B cell (primary cell): ENCODE measurements around the gene EXOC4. TPM values are rescaled to one million over a fixed set of nuclear protein-coding genes. Genes with fewer than 3 reads are reported as not detected.

Source experiments
- ATAC-seq: fragments of 200-7000 bp; cut with Tn5 transposase; one replicate; pipeline ENCODE4 v1.10.0; 2021; ENCODE audit warnings: low read depth, mild to moderate bottlenecking, moderate number of reproducible peaks, moderate library complexity
- CTCF ChIA-PET: fragments of 350-600 bp; sonication (Branson Sonifier 250); formaldehyde crosslinking; loops from one replicate; lab custom pipeline; 2021; ENCODE audit warnings: antibody characterized with exemption, inconsistent platforms; lab: Charles Lee
- POLR2A ChIA-PET: fragments of 350-600 bp; sonication (Branson Sonifier 250); formaldehyde crosslinking; loops from one replicate; lab custom pipeline; 2021; ENCODE audit warnings: antibody characterized with exemption; lab: Charles Lee
- DNase-seq: peaks from one replicate; pipeline ENCODE4 v3.0.0; 2013
- H2AFZ ChIP-seq: 2 replicates; pipeline ENCODE4 v1.6.1; 2012; ENCODE audit warnings: mild to moderate bottlenecking, low read depth, low read length; ENCODE audit not compliant: insufficient read depth, poor library complexity, severe bottlenecking
- H3K27ac ChIP-seq, 2 donors: 1 replicate in 1 of 2; 2 replicates in 1 of 2; pipeline ENCODE4 v1.5.1; 2012 to 2013; ENCODE audit warnings: low read length in 2 of 2, mild to moderate bottlenecking in 2 of 2, moderate library complexity in 1 of 2
- H3K27me3 ChIP-seq, 4 experiments: fragments of 200-600 bp in 1 of 4; sonication (generic) in 1 of 4; replicated peaks in 1 of 4; 1 replicate in 2 of 4; 2 replicates in 2 of 4; pipeline versions ENCODE4 v1.6.1 to v1.7.0; 2013 to 2016; ENCODE audit warnings: low read length in 3 of 4, mild to moderate bottlenecking in 2 of 4, mixed read lengths in 1 of 4, moderate library complexity in 1 of 4; ENCODE audit not compliant: insufficient read depth in 4 of 4, control insufficient read depth in 3 of 4; ENCODE audit errors: control extremely low read depth in 1 of 4
- H3K36me3 ChIP-seq, 2 experiments: replicated peaks in 1 of 2; 1 replicate in 1 of 2; 2 replicates in 1 of 2; pipeline versions ENCODE4 v1.6.1 to v1.7.1; 2013; ENCODE audit warnings: low read length in 1 of 2; ENCODE audit not compliant: insufficient read depth in 2 of 2, control insufficient read depth in 1 of 2; ENCODE audit errors: control extremely low read depth in 1 of 2, extremely low read depth in 1 of 2
- H3K4me1 ChIP-seq, 2 donors: fragments of 200-600 bp in 1 of 2; sonication (generic) in 1 of 2; 1 replicate in 1 of 2; 2 replicates in 1 of 2; pipeline versions ENCODE4 v1.5.1 to v1.6.1; 2013 to 2017; ENCODE audit warnings: low read length in 2 of 2; ENCODE audit not compliant: control insufficient read depth in 2 of 2, insufficient read depth in 2 of 2
- H3K4me2 ChIP-seq: replicated peaks from 2 replicates; pipeline ENCODE3; 2012; ENCODE audit warnings: mild to moderate bottlenecking, low read depth, low read length; ENCODE audit not compliant: poor library complexity, severe bottlenecking
- H3K4me3 ChIP-seq, 5 experiments: fragments of 200-600 bp in 1 of 5; sonication (generic) in 1 of 5; 1 replicate in 3 of 5; 2 replicates in 2 of 5; pipeline versions ENCODE4 v1.5.1 to v1.7.0; 2011 to 2016; ENCODE audit warnings: low read length in 4 of 5, mild to moderate bottlenecking in 4 of 5, low read depth in 2 of 5, control low read depth in 1 of 5, moderate library complexity in 1 of 5; ENCODE audit not compliant: insufficient read depth in 1 of 5; ENCODE audit errors: control extremely low read depth in 1 of 5, extremely low read depth in 1 of 5
- H3K79me2 ChIP-seq: fragments of 200-600 bp; sonication (generic); one replicate; pipeline ENCODE4 v1.6.0; 2016; ENCODE audit warnings: low read length; ENCODE audit not compliant: control insufficient read depth, insufficient read depth
- H3K9ac ChIP-seq: fragments of 200-600 bp; sonication (generic); 2 replicates; pipeline ENCODE4 v1.6.1; 2017; ENCODE audit warnings: mild to moderate bottlenecking, low read length, moderate library complexity
- H3K9me3 ChIP-seq, 3 donors: one replicate each; pipeline versions ENCODE4 v1.6.1 to v1.7.1; 2013; ENCODE audit warnings: low read length in 2 of 3; ENCODE audit not compliant: control insufficient read depth in 2 of 3, insufficient read depth in 1 of 3; ENCODE audit errors: control extremely low read depth in 1 of 3
- H4K20me1 ChIP-seq: 2 replicates; pipeline ENCODE4 v1.6.0; 2012; ENCODE audit warnings: mild to moderate bottlenecking, low read length; ENCODE audit not compliant: insufficient read depth, control insufficient read depth, poor library complexity, severe bottlenecking
- H3K27ac Mint-ChIP-seq: one replicate; pipeline ENCODE4 v1.8.0; 2021; ENCODE audit warnings: mixed read lengths
- H3K27me3 Mint-ChIP-seq: one replicate; pipeline ENCODE4 v1.8.0; 2021; ENCODE audit warnings: mixed read lengths
- H3K4me1 Mint-ChIP-seq: one replicate; pipeline ENCODE4 v1.8.0; 2021; ENCODE audit warnings: mixed read lengths
- H3K4me3 Mint-ChIP-seq: one replicate; pipeline ENCODE4 v1.8.0; 2021; ENCODE audit warnings: mixed read lengths
- H3K9me3 Mint-ChIP-seq: one replicate; pipeline ENCODE4 v1.8.0; 2022; ENCODE audit warnings: mixed read lengths; ENCODE audit not compliant: insufficient read depth
- EZH2 ChIP-seq: IDR thresholded peaks from 2 replicates; pipeline ENCODE4 v1.6.1; 2012; ENCODE audit warnings: borderline replicate concordance, low read depth, mild to moderate bottlenecking, moderate library complexity, low read length; ENCODE audit not compliant: insufficient read depth, poor library complexity, severe bottlenecking
- WGBS: methylation state at CpG from one replicate; pipeline ENCODE4 v1.1.5; 2013; ENCODE audit warnings: missing lambda C conversion rate; ENCODE audit not compliant: insufficient coverage; 5-methylcytosine and 5-hydroxymethylcytosine counted together
- intact Hi-C: fragments of 100-400 bp; cut with micrococcal nuclease; formaldehyde crosslinking; loops from one replicate; pipeline ENCODE4 v1.10.0; 2022
- polyA plus RNA-seq: library from polyadenylated mRNA; depleted of rRNA; stranded (reverse); fragments of >200 nt; gene quantifications from 2 replicates; pipeline ENCODE4 v1.2.3, GENCODE V29; 2012
- total RNA-seq, 2 donors: library from RNA; stranded (reverse); fragments of 120-200 nt in 1 of 2; gene quantifications; 1 replicate in 1 of 2; 2 replicates in 1 of 2; pipeline versions ENCODE4 v1.2.3 to v1.2.4, GENCODE V29; 2013 to 2022
- TF ChIP-seq, protein P1 (sequence below): fragments of 200-600 bp; IDR thresholded peaks from one replicate; pipeline ENCODE4 v1.8.0; 2022; ENCODE audit warnings: antibody characterized with exemption, mild to moderate bottlenecking

Gene EXOC4
- total and polyA plus RNA-seq, 2 donors (not counting 1 experiment from before 2014, with no cell fraction given) = 16.7 to 135 TPM

DNA sequence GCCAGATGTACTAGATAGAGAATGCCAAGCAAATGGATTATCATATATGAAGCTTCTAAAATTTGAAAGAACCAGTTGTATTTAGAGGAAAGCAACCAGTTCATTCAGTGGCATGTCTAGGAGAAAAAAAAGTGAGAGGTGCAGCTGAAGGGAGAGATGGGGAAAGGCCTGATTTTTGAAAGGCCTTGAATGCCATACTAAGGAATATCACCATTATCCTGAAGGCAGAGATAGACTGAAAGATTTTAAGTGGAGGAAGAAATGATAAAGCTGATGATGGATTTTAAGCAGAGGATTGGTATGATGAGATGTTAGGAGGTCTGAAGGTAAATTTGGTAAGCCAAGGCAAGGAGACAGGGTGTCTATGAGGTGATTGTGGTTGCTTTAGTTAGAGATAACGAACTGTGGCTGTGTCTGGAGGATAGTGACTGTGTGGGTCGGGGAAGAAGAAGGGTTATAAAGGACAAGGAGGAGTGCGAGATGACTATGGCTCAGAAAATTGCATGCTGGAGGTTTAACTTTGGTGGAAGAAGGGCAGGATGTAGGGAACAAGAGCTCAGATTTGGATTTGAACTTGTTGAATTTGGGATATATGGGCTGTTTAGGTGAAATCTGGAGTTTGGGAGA, 330.8 kb downstream of the EXOC4 start:
- intact Hi-C loops = no loop called here
- Histone ChIP-seq H3K4me2 (no peak overlapping the region), H3K9ac (no peak overlapping the region), H3K79me2 (no peaks in the 10 kb centered on the region), H3K9me3 (peaks cover 0 to 10% (median 0%) of the 10 kb centered on the region in 3 donors), H2AFZ (no peak overlapping the region), H4K20me1 (no peaks in the 10 kb centered on the region), H3K4me1 (no peaks in the 10 kb centered on the region), H3K4me3 (no peak overlapping the region), H3K36me3 (no peaks in the 10 kb centered on the region), H3K27me3 (no peaks in the 10 kb centered on the region), H3K27ac (no peak overlapping the region)
- no peak overlapping the region for H3K27ac Mint-ChIP-seq
- H3K4me3 Mint-ChIP-seq = no peak overlapping the region
- ATAC-seq (no peak), DNase-seq (no peak)
- ChIA-PET CTCF (no interaction called here), POLR2A (no interaction called here)
- H3K9me3 Mint-ChIP-seq = peaks cover 3% of the 10 kb centered on the region
- H3K27me3 Mint-ChIP-seq = no peaks in the 10 kb centered on the region
- 94% methylated on average over 3 of the region's 3 CpGs for WGBS
- peaks cover 13% of the 10 kb centered on the region for H3K4me1 Mint-ChIP-seq
- TF ChIP-seq, protein P1, sequence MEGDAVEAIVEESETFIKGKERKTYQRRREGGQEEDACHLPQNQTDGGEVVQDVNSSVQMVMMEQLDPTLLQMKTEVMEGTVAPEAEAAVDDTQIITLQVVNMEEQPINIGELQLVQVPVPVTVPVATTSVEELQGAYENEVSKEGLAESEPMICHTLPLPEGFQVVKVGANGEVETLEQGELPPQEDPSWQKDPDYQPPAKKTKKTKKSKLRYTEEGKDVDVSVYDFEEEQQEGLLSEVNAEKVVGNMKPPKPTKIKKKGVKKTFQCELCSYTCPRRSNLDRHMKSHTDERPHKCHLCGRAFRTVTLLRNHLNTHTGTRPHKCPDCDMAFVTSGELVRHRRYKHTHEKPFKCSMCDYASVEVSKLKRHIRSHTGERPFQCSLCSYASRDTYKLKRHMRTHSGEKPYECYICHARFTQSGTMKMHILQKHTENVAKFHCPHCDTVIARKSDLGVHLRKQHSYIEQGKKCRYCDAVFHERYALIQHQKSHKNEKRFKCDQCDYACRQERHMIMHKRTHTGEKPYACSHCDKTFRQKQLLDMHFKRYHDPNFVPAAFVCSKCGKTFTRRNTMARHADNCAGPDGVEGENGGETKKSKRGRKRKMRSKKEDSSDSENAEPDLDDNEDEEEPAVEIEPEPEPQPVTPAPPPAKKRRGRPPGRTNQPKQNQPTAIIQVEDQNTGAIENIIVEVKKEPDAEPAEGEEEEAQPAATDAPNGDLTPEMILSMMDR = no peak
- no peak for TF ChIP-seq EZH2

DNA sequence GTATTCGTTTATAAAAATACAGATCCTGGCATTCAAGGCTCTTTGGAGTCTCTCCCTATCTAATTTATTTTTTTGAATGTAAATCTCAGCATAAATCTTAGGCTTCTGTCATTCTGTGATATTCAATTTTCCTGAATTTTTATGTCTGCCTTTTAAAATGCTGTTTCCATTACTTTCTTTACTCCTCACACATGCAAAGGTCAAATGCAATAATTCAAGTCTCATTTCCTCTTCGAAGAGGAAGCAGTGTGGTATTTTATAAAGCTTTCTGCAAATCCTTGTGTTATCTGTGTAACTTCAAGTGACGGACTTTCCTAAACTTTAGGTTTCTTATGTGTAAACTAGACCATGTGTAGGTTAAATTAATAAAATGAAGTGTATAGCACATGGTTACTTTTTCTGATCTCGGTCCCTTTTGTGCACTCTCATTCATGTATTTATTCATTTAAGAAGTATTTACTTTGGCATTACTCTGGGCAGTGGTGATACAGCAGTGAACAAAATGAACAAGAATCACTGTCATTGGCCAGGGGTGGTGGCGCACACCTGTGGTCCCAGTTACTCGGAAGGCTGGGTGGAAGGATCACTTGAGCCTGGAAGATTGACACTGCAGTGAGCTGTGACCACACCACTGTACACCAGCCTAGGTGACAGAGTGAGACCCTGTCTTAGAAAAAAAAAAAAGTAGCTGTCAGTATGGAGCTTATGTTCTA, 332.2 kb downstream of the EXOC4 start:
- TF ChIP-seq, protein P1 = no peak
- no peak for TF ChIP-seq EZH2
- Histone ChIP-seq H3K36me3 (no peaks in the 10 kb centered on the region), H3K27ac (no peak overlapping the region), H3K4me2 (no peak overlapping the region), H4K20me1 (no peaks in the 10 kb centered on the region), H3K79me2 (no peaks in the 10 kb centered on the region), H3K9ac (no peak overlapping the region), H3K27me3 (no peaks in the 10 kb centered on the region), H3K4me3 (no peak overlapping the region), H3K9me3 (peaks cover 0 to 6% (median 0%) of the 10 kb centered on the region in 3 donors), H3K4me1 (no peaks in the 10 kb centered on the region), H2AFZ (no peak overlapping the region)
- no peak for ATAC-seq
- Mint-ChIP-seq H3K27ac (no peak overlapping the region), H3K4me1 (peaks cover 13% of the 10 kb centered on the region), H3K4me3 (no peak overlapping the region), H3K9me3 (peaks cover 3% of the 10 kb centered on the region), H3K27me3 (no peaks in the 10 kb centered on the region)
- no peak for DNase-seq
- WGBS = 81% methylated on average over 3 of the region's 6 CpGs
- intact Hi-C loops = no loop called here
- ChIA-PET CTCF (no interaction called here), POLR2A (no interaction called here)
